Body of pancreas (tissue), 4 donors: Measurements from ENCODE around the gene BRF1. TPM values are rescaled to one million over a fixed set of nuclear protein-coding genes. Genes with fewer than 3 reads are reported as not detected.

Source experiments
- ATAC-seq: fragments of 150-250 bp; one replicate; pipeline ENCODE4 v1.9.1; 2016
- DNase-seq, 4 donors: peaks; one replicate each; pipeline ENCODE4 v3.0.0-alpha.2; 2019
- H3K27ac ChIP-seq, 4 donors: fragments of 200-600 bp; sonication (generic); 1 replicate in 3 of 4; 2 replicates in 1 of 4; pipeline versions ENCODE4 v1.5.1 to v1.6.1; 2016 to 2019; ENCODE audit warnings: mild to moderate bottlenecking in 1 of 4, mixed read lengths in 1 of 4, moderate library complexity in 1 of 4
- H3K27me3 ChIP-seq, 2 donors: fragments of 200-600 bp; sonication (generic); one replicate each; pipeline ENCODE4 v1.6.0; 2016; ENCODE audit warnings: mild to moderate bottlenecking in 1 of 2
- H3K36me3 ChIP-seq, 2 donors: fragments of 200-600 bp; sonication (generic); replicated peaks in 1 of 2; 2 replicates each; pipeline ENCODE4 v1.5.1; 2016; ENCODE audit warnings: low read depth in 2 of 2; ENCODE audit not compliant: insufficient read depth in 1 of 2
- H3K4me1 ChIP-seq: fragments of 200-600 bp; sonication (generic); one replicate; pipeline ENCODE4 v1.6.0; 2016
- H3K4me3 ChIP-seq, 2 donors: fragments of 200-600 bp; sonication (generic); 1 replicate in 1 of 2; 2 replicates in 1 of 2; pipeline ENCODE4 v1.5.1; 2016 to 2019
- H3K9me3 ChIP-seq, 3 donors: fragments of 200-600 bp; sonication (generic); 1 replicate in 2 of 3; 2 replicates in 1 of 3; pipeline ENCODE4 v1.5.1; 2016
- POLR2A ChIP-seq, 3 donors: fragments of 450-650 bp; IDR thresholded peaks; one replicate each; pipeline ENCODE4 v1.6.1; 2016; ENCODE audit warnings: antibody characterized with exemption in 3 of 3, mild to moderate bottlenecking in 2 of 3
- WGBS, 2 donors: methylation state at CpG; one replicate each; pipeline ENCODE4 v1.1.5; 2017; 5-methylcytosine and 5-hydroxymethylcytosine counted together
- intact Hi-C: fragments of 100-400 bp; cut with DNase I; formaldehyde crosslinking; loops from one replicate; pipeline ENCODE4 v1.15.1; 2023
- total RNA-seq, 2 donors: library from RNA; depleted of rRNA; stranded (reverse); fragments of >200 nt; gene quantifications; one replicate each; pipeline ENCODE4 v1.1.0, GENCODE V29; 2016
- TF ChIP-seq, protein P1 (sequence below), 7 experiments: fragments of 450-650 bp in 4 of 7; fragments of 200-600 bp in 3 of 7; sonication (generic) in 3 of 7; IDR thresholded peaks; one replicate each; pipeline ENCODE4 v1.5.1; 2016 to 2019; ENCODE audit warnings: antibody characterized with exemption in 7 of 7

Gene BRF1
- total RNA-seq, 2 donors from 2014 or later = 54.5 to 86.7 TPM

DNA sequence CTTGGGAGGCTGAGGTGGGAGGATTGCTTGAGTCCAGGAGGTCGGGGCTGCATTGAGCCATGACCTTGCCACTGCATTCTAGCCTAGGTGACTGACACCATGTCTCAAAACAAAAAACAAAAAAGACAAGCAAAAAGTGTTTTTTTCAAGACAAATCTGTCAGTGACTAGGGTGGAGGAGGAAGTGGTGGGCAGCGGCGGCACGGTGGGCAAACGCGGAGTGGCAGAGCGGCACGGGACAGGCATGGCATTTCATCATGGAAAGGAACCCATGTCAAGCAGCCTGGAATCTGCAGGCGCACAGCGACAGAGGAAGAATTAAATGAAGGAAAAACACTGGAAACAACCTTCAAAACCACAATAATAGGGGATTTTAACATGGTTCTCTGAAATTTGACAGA lies 56.5 kb downstream of the BRF1 start:
- Histone ChIP-seq H3K4me1 (peaks cover 7% of the 10 kb centered on the region), H3K36me3 (peaks cover 0 to 2% of the 10 kb centered on the region in 2 donors), H3K4me3 (no peak overlapping the region), H3K27me3 (no peaks in the 10 kb centered on the region), H3K9me3 (no peaks in the 10 kb centered on the region), H3K27ac (no peak overlapping the region)
- no peak for ATAC-seq
- intact Hi-C loops = no loop called here
- no peak for DNase-seq
- 76 to 85% methylated on average over 10 of the region's 10 CpGs for WGBS, 2 donors
- no peak for TF ChIP-seq POLR2A (IDR thresholded peaks at IDR 0.05)
- TF ChIP-seq, protein P1, sequence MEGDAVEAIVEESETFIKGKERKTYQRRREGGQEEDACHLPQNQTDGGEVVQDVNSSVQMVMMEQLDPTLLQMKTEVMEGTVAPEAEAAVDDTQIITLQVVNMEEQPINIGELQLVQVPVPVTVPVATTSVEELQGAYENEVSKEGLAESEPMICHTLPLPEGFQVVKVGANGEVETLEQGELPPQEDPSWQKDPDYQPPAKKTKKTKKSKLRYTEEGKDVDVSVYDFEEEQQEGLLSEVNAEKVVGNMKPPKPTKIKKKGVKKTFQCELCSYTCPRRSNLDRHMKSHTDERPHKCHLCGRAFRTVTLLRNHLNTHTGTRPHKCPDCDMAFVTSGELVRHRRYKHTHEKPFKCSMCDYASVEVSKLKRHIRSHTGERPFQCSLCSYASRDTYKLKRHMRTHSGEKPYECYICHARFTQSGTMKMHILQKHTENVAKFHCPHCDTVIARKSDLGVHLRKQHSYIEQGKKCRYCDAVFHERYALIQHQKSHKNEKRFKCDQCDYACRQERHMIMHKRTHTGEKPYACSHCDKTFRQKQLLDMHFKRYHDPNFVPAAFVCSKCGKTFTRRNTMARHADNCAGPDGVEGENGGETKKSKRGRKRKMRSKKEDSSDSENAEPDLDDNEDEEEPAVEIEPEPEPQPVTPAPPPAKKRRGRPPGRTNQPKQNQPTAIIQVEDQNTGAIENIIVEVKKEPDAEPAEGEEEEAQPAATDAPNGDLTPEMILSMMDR (IDR thresholded peaks at IDR 0.05) = no peak

DNA sequence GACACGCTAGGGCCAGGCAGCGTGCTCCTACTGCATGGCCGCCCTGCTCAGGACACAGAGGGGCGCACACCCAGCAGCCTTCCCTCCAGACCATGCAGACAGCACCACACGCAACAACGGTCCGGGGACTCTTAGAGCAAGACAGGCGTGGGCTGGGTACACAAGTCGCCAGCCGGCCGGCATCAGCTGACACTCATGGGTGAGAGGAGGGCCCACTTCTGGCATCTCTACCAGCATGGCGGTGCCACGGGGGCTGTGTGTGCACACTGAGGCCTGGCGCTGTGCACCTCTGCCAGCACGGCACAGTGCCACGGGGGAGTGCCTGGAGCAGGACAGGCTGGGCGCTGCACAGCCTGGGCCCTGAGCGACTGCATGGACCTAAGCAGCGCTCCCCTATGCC lies 59.2 kb downstream of the BRF1 start:
- no peak for DNase-seq
- peaks cover 0 to 2% of the 10 kb centered on the region in 2 donors for H3K36me3 ChIP-seq
- TF ChIP-seq POLR2A (IDR thresholded peaks at IDR 0.05) = no peak
- TF ChIP-seq, protein P1 (IDR thresholded peaks at IDR 0.05) = no peak
- no peak for ATAC-seq
- H3K27ac ChIP-seq = no peak overlapping the region
- no peaks in the 10 kb centered on the region for H3K27me3 ChIP-seq
- no peak overlapping the region for H3K4me3 ChIP-seq
- intact Hi-C loops = no loop called here
- no peaks in the 10 kb centered on the region for H3K4me1 ChIP-seq
- WGBS, 2 donors = 87% methylated on average over 19 of the region's 19 CpGs; no CpG with 5 or more reads in 1 of the 2 donors
- no peaks in the 10 kb centered on the region for H3K9me3 ChIP-seq

DNA sequence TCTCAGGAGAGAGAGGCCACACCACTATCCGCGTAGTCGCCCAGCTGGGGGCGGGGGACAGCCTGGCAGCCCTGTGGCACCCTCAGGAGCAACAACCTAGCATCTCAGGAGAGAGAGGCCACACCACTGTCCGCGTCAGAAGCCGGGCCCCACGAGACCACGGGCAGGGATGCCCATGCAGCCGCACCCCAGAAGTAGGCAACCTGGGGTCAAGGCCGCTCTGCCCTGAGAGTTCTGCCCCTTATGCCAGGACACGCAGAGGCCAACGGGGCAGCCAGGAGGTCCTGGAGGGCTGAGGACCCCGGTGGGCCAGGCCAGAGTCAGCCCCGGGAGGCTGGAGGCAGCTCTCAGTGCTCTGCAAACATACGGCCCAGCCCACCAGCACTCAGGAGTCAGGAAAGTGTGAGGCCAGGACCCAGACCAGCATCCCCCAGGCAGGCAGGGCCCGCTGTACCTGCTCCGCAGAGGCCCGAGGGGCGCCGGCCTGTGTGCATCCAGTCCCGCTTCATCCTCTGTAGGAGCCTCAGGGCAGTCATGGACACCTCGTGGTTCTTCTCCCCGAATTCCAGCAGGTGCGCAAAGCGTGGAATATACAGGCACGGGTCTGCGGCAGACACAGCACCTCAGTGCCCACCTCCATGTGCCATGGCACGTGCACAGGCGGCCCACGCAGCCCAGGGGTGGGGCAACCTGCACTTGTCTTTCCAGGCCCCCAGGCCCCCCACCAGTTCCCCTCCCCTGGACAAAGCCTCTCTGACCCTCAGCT lies 59.8 kb downstream of the BRF1 start:
- H3K9me3 ChIP-seq = no peaks in the 10 kb centered on the region
- H3K4me1 ChIP-seq = no peaks in the 10 kb centered on the region
- H3K27me3 ChIP-seq = no peaks in the 10 kb centered on the region
- H3K36me3 ChIP-seq = peaks cover 0 to 2% of the 10 kb centered on the region in 2 donors
- no peak for DNase-seq
- no peak overlapping the region for H3K4me3 ChIP-seq
- WGBS, 2 donors = 94 to 100% methylated on average over 7 to 16 of the region's 31 CpGs
- no peak for TF ChIP-seq POLR2A (IDR thresholded peaks at IDR 0.05)
- TF ChIP-seq, protein P1 (IDR thresholded peaks at IDR 0.05) = no peak
- no peak for ATAC-seq
- no peak overlapping the region for H3K27ac ChIP-seq
- intact Hi-C loops = no loop called here

DNA sequence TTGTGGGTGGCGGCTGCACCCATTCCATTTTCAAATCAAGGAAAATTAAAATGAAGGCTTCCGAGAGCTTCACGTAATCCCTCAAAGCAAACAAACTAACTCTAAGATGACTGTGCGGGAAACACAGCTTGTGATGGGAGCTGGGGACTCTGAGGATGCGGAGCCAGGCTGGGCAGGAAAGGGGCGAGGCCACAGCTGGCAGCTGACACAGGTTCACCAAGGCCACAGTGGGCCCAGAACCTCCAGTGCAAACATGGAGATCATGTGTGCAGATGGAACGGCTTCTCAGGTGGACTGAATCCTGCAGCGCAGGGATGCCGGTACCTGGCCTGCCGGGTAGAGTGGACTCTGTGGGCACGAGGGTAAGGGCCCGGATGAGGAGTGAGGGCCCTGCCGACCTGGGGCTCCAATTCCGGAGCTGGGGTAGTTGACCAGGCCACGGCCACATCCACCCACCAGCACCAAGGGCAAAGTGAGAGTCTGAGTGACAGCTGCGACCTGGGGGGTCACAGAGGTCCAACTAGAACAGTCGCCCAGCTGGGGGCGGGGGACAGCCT lies 71.6 kb downstream of the BRF1 start:
- 82 to 90% methylated on average over 7 to 14 of the region's 18 CpGs for WGBS, 2 donors
- H3K4me1 ChIP-seq = no peaks in the 10 kb centered on the region
- no peak for ATAC-seq
- no peak overlapping the region for H3K4me3 ChIP-seq
- intact Hi-C loops = no loop called here
- H3K36me3 ChIP-seq = peaks cover 0 to 8% of the 10 kb centered on the region in 2 donors
- H3K9me3 ChIP-seq = no peaks in the 10 kb centered on the region
- no peak overlapping the region for H3K27ac ChIP-seq
- TF ChIP-seq, protein P1 (IDR thresholded peaks at IDR 0.05) = no peak
- TF ChIP-seq POLR2A (IDR thresholded peaks at IDR 0.05) = no peak
- no peaks in the 10 kb centered on the region for H3K27me3 ChIP-seq
- no peak for DNase-seq
